GM10266 (cell line): ENCODE data around the gene XPC.

Source experiments
- DNase-seq: peaks from one replicate; pipeline ENCODE4 v3.0.0; 2012; ENCODE audit errors: extremely low spot score
- TF ChIP-seq, protein P1 (sequence below): IDR thresholded peaks from 2 replicates; pipeline ENCODE4 v1.5.1; 2012; ENCODE audit warnings: mild to moderate bottlenecking, low read depth; ENCODE audit not compliant: control insufficient read depth, insufficient read depth; ENCODE audit errors: missing control alignments

XPC gene

GRCh38 chr3:14142567-14143270 lies 35.7 kb downstream of the XPC start:
- TF ChIP-seq, protein P1, sequence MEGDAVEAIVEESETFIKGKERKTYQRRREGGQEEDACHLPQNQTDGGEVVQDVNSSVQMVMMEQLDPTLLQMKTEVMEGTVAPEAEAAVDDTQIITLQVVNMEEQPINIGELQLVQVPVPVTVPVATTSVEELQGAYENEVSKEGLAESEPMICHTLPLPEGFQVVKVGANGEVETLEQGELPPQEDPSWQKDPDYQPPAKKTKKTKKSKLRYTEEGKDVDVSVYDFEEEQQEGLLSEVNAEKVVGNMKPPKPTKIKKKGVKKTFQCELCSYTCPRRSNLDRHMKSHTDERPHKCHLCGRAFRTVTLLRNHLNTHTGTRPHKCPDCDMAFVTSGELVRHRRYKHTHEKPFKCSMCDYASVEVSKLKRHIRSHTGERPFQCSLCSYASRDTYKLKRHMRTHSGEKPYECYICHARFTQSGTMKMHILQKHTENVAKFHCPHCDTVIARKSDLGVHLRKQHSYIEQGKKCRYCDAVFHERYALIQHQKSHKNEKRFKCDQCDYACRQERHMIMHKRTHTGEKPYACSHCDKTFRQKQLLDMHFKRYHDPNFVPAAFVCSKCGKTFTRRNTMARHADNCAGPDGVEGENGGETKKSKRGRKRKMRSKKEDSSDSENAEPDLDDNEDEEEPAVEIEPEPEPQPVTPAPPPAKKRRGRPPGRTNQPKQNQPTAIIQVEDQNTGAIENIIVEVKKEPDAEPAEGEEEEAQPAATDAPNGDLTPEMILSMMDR, result no peak
- no peak for DNase-seq

DNA sequence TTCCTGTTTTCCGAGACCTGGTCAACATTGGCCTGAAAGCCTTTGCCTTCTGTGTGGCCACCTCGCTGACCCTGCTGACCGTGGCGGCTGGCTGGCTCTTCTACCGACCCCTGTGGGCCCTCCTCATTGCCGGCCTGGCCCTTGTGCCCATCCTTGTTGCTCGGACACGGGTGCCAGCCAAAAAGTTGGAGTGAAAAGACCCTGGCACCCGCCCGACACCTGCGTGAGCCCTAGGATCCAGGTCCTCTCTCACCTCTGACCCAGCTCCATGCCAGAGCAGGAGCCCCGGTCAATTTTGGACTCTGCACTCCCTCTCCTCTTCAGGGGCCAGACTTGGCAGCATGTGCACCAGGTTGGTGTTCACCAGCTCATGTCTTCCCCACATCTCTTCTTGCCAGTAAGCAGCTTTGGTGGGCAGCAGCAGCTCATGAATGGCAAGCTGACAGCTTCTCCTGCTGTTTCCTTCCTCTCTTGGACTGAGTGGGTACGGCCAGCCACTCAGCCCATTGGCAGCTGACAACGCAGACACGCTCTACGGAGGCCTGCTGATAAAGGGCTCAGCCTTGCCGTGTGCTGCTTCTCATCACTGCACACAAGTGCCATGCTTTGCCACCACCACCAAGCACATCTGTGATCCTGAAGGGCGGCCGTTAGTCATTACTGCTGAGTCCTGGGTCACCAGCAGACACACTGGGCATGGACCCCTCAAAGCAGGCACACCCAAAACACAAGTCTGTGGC lies 36.6 kb downstream of the XPC start:
- TF ChIP-seq, protein P1, result no peak

DNA sequence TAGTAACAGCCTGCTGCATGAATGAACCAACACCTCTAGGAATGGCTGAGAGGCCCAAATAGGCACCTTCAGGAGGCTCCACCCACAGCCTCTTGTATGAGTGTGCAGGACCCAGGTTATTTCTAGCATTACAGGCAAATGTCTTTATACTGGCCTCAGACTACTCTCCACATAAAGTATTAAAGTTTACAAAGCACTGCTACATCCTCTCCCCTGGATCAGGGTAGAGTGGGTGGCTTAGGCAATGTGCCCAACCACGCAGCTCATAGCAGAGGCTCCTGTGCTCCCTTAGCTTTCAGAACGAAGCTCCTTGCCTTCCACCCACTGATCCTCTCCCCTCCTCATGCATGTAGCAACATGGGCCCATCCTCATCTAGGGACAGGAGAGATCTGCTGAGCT lies 37.3 kb downstream of the XPC start:
- no peak for DNase-seq

More for the DNA sequence above, 36.6 kb downstream of the XPC start:
- DNase-seq, result no peak

DNA sequence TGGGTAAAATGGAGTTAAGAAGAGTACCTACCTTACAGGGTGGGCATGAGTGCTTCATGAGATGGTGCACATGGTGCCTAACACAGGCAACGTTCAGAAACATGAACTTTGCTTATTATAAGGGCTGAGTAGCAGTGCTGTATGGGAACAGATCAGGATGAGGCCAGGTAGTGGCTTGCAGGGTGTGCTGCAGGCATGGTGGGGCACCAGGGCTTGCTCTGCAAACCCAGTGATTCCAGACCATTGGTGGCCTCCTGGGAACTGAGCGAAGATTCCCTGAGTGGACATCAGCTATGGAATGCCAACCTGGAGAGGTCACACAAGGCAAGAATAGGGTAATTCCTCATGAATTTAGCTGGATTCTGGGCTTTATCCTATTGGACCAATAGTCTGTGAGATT lies 37.7 kb downstream of the XPC start:
- DNase-seq, result no peak
- TF ChIP-seq, protein P1, result no peak

More for the DNA sequence above, 37.3 kb downstream of the XPC start:
- TF ChIP-seq, protein P1, result no peak

- no peak for DNase-seq
- TF ChIP-seq, protein P1, result no peak
Measured at GRCh38 chr3:14139771-14140170, 38.6 kb downstream of the XPC start.

DNA sequence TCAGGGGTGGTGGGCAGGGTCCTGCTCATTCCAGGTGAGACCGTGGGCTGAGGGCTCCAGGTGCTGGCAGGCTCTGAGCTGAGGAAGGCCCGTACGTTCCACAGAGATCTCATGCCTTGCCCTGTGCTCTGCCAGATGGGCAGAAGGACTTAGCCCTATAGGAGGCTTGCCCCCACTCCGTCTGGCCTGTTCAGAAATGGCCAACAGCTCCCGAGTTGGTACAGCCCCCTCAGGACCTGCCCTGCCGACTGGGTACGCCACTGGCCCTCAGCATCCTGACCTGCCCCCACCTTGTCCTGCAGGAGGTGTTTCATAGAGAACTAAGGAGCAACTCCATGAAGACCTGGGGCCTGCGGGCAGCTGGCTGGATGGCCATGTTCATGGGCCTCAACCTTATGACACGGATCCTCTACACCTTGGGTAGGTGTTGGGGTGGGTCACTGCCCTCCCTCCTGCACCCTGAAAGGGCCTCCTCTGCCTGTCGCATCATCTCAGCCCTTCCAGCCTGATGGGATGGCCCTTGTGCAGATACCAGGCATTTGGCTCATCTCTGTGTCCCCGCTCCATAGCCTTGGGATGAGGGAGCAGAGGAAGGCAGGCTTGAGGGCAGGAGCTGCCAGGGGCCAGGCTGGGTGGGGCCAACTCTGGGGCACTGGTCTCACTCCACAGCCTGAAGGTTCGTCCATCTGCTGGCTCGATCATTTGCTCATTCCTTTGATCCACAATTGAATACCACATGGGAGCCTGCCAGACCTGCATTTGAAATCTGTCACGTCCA lies 39.3 kb downstream of the XPC start:
- TF ChIP-seq, protein P1, result no peak
- no peak for DNase-seq
